HPDE6-E6E7 (cell line): Measurements from ENCODE around the gene DAP.
"Not testable (repeated sequence)": the region's sequence is repeated elsewhere in the genome, so short reads cannot be mapped to it uniquely, and the experiment has no call there.

Experiments
- DNase-seq: peaks from one replicate; pipeline ENCODE4 v3.0.0; 2011; ENCODE audit warnings: missing footprints; ENCODE audit errors: extremely low spot score

DAP gene

DNA sequence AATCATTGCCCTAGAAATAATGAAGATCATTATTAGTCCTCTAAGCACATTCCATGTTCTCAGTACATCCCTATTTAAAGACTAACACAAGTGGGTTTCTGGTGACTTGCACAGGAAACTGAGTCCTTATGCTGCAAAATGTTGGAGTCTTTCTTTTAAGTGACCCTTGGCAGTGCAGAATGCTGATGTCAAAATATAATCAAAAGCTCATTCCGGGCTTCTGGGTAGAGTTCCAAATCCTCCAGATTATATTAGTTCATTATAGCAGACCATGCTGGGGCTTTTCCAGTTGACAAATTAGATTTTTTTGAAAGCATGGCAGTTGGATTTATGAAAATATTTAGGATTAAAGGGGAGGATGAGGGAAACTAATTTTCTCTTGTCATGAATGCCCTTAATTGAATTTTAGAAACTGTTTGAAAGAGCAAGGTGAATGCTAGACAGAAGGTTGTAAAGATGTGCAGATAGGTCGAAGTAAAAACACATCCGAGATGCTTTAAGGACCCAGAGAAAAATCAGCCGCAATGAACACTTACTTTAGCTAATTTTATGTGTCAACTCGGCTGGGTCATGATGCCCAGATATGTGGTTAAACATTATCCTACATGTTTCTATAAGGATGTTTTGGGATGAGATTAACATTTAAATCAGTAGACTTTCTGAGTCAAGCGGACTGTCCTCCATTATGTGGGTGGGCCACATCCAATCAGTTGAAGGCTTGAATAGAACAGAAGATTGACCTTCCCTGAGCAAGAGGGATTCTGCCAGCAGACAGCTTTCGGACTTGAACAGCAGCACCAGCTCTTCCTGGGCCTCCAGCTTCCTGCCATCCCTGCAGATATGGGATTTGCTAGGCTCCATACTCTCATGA is 88.7 kb downstream of the DAP start:
- DNase-seq: no peak

DNA sequence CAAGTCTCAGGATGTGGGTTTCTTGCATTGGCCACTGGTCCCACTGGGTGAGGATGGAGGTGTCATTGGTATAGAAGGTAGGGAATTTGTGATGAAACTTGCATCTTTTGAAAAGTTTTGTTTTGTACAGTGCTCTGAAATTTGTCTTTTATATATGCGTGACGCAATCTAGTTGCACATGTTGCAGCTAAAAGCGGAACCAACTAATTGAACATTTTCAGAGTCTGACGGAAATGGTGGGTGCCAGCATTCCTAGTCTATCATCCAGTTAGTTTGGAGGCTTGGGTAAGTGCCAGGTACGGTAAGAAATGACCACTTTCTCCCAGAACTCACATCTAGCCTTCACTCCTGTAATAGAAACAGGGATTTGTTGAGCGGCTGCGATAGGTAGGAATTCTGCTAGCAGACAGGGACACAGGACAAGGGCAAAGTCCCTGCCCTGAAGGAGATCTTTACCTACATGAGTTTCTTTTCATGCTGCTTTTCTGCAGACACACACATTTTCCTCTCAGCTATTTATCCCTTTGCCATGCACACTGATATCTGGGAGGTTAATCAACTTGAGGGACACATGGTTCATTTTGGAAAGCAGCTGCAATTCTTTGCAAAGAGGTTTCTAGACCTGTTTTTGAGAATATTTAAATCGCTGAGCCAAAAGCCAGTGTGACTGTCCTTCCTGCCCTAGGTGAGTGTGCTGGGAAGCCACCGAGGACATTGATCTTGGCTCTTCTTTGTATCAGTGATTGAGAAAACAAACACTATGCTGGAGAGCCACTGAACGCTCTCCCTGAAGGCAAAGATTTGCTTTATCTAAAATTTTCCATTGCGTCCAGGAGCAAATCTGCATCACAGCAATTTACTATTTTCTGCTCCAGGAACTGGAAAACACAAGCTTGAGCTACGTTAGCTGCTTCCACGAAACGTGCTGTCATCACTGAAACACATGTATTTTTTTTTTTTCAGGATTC is 89.7 kb downstream of the DAP start:
- no peak for DNase-seq

DNA sequence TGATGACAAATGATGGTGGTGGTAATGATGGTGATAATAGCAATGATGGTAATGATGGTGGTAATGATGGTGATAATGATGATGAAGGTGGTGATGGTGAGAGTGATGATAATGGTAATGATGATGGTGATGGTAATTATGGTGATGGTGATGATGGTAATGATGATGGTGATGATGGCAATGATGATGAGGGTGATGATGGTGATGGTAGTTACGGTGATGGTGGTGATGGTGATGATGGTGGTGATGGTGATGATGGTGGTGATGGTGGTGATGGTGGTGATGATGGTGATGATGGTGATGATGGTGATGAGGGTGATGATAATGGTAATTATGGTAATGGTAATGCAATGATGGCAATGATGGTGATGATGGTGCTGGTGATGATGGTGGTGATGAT is 91.1 kb downstream of the DAP start:
- no peak for DNase-seq

- no peak for DNase-seq
Measured at GRCh38 chr5:10668697-10669096, 92.3 kb downstream of the DAP start.

DNA sequence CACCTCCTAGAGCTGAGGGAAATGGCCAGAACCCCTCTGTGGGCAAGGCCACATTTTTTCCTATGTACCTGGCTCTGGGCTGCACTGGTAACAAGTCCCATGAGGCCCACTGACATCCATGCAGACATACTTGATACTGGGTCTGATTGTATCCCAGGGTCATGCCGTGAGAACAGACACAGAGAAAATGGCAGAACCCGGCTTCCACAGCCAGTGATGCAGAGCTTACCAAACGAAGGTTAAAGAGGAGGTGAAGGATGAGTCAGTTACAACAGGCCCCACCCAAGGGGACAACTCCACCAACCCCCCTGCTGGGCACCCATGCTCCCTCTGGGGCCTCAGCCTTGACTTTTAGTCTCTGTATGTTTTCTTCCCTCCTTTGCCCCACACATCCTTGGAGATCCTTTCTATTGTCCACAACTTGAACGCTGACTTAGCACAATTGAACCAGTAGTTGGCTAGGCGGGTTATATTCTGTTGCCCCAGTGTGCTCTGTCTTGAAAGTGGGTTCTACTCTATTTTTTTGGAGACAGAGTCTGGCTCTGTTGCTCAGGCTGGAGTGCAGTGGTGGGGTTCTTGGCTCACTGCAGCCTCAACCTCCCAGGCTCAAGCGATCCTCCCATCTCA is 93.5 kb downstream of the DAP start:
- no peak for DNase-seq

GRCh38 chr5:10666531-10667299 is 94.3 kb downstream of the DAP start:
- no peak for DNase-seq

DNA sequence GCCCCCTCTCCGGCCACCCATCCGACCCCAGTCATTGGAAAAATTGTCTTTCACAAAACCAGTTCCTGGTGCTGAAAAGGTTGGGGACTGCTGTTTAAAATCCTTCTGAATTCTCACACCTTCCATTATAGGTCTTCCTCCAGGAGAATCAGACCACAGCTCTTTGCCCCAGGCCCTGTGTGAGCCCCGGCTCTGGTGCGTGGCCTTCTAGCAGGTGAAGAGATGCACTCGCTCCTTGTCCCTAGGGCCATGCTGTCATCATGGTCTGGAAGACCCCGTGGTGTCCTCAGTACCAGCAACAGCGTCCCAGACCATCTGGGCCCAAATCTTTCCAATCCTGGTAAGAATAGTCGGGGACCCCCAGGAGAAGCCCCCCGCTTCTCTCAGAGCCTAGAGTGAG is 95.2 kb downstream of the DAP start:
- no peak for DNase-seq

- DNase-seq: not testable (repeated sequence)
Measured at GRCh38 chr5:10664180-10664769, 96.8 kb downstream of the DAP start.

- no peak for DNase-seq
Measured at GRCh38 chr5:10663489-10664179, 97.4 kb downstream of the DAP start.

DNA sequence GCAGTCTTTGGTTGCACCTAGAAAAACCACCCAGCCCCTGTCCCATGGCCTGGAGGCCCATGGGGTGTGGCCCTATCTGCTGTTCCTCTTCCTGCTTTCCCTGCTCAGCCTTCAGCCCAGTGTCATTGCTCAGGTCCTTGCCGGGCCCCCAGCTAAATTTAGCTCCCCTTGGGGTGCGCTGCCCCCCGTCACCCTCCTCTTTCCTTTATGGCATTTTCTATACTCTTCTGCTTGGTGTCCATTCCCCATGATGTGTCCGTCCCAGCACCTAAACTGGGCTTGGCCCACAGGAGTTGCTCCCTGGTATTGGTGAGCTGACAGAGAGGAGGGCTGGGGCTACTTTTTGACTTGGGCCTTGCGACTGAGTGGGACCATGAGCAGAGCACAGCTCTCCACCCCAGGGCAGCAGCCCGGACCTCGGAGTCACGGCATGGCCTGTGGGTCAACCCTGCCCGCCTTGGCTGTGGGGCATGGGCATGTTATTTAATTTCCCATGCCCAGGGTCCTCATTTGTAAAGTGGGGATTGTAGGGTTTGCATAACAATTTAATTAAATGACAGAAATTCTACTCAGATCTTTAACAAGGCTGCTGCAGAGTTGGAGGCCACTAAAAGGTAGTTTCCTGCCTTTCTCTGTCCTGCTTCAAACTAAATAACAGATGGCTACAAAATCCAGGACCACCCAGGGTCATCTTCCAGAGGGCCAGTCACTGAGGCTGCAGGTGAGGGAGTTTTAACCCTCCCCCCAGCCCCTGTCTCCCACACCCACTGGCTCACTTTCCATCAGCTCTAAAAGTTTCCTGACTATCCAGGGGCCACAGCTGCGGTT is 98.2 kb downstream of the DAP start:
- DNase-seq: no peak

DNA sequence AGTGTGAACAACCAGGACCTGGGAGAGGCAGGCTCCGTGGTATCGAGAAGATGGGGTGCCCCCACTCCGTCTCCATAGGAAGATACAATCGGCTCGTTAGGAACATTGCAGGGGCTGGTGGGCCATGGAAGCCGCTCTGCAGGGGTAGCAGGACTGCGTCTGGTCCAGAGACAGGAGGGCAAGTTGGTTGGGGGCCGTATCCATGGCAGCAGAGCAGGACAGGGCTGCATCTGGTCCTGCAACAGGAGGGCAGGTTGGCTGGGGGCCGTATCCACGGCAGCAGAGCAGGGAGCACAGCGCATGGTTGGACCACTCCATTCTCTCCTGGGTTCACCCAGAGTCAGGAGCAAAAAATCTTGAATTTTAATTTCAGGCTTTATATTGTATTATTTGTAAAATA is 99.0 kb downstream of the DAP start:
- no peak for DNase-seq

GRCh38 chr5:10661401-10661800 is 99.6 kb downstream of the DAP start:
- no peak for DNase-seq

DNA sequence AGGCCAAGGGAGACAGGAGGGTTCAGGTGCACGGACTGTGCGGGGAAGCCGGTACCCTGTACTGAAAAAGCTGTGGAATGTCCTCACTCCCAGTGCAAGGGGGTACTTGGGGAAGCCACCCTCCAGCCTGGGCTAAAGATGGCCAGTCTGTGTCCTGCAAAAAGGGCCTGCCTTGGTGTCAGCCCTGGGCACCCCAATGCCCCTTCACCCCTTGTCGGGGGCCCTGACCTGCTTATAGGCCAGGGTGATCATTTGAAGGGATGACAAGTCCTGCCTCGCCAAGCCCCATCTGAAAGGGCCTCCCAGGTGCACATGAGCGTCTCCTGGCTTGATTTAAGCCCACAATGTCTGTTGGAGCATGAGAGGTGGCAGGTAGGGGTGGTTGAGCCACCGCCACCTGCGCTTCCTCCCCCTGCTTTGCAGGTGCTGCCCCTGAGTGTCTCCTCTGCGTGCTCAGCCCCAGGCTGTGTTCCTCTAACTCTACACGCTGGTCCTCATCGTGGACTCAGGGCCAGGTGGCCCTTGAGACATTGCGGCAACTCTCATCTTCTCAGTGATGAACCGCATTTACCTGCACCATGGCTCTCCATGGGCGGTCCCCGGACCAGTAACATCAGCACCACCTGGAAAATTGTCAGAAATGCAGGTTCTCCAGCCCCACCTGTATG is 100.2 kb downstream of the DAP start:
- DNase-seq: no peak

DNA sequence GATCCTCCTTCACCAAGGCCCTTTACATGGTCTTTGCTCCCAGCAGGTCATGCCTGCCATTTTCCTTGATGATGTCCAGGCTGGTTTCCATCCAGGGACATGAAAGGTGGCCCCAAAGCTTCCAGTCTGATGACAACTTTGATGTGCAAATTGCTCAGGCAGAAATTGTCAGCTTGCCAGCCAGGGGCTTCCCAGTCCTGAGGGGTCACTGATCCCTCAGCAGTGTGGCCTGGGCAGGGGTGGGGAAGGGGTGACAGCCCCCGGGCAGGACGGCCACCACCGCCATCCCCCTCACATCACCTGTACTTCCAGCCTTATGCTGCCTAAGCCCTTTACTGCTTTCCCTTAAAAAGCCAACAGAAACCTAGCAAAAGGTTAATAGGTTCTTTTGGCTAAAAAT is 100.9 kb downstream of the DAP start:
- DNase-seq: no peak

DNA sequence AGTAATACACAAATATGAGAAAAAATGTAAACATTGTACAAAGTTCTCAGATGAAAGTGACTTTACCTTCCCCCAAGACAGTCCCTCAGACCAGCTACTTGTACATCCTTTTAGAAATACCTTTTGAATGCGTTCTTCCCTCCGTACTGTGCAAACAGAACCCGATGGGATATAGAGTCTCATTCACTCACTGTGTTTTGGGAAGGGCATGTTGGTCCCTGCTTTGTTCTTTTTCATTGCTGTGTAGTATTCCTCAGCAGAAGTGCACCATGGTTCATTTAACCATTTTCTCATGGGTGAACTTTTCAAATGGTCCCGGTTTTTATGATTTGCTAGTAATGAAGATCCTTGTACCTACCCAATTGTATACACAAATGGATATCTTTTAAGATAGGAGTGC is 102.8 kb downstream of the DAP start:
- no peak for DNase-seq

- no peak for DNase-seq
Measured at GRCh38 chr5:10655972-10656830, 104.8 kb downstream of the DAP start.

GRCh38 chr5:10655161-10655971 is 105.7 kb downstream of the DAP start:
- DNase-seq: peak; percentile 53
